Endothelial cell of umbilical vein (primary cell): ENCODE data around the gene ZSCAN25. TPM values are rescaled to one million over a fixed set of nuclear protein-coding genes. Genes with fewer than 3 reads are reported as not detected.

Experiments
- BruUV-seq: library from RNA; stranded (reverse); fragments of 400-500 nt; replicated peaks from 2 replicates; lab custom pipeline; 2021; lab: Mats Ljungman, UMichigan
- CTCF ChIA-PET: fragments of 300-600, 350-600 bp; sonication (Branson Sonifier 250); formaldehyde crosslinking; loops from one replicate; lab custom pipeline; 2021; ENCODE audit warnings: antibody characterized with exemption, inconsistent platforms; lab: Charles Lee
- POLR2A ChIA-PET: fragments of 300-600, 350-600 bp; sonication (Branson Sonifier 250); formaldehyde crosslinking; loops from one replicate; lab custom pipeline; 2021; ENCODE audit warnings: antibody characterized with exemption, inconsistent platforms; lab: Charles Lee
- DNase-seq: peaks from one replicate; pipeline ENCODE4 v3.0.0-alpha.2; 2011; ENCODE audit warnings: low read depth, low spot score
- FAIRE-seq: peaks from 2 replicates; lab custom pipeline; 2011; peaks lifted over from hg19 to GRCh38; lab: Jason Lieb, UNC
- H2AFZ ChIP-seq: 2 replicates; pipeline ENCODE4 v1.6.0; 2012; ENCODE audit warnings: low read depth, low read length, control low read depth, inconsistent platforms
- H3K27ac ChIP-seq: 2 replicates; pipeline ENCODE4 v1.5.1; 2011; ENCODE audit warnings: low read depth, mild to moderate bottlenecking, control low read depth, low read length, moderate library complexity; ENCODE audit not compliant: insufficient read depth
- H3K27me3 ChIP-seq, 2 experiments: 2 replicates each; pipeline versions ENCODE4 v1.6.0 to v1.6.1; 2011; ENCODE audit warnings: low read length in 2 of 2, mixed read lengths in 1 of 2; ENCODE audit not compliant: control insufficient read depth in 2 of 2, insufficient read depth in 2 of 2
- H3K36me3 ChIP-seq, 2 experiments: 2 replicates in 1 of 2; 3 replicates in 1 of 2; pipeline ENCODE4 v1.5.1; 2011; ENCODE audit warnings: low read length in 2 of 2, mild to moderate bottlenecking in 1 of 2, moderate library complexity in 1 of 2; ENCODE audit not compliant: control insufficient read depth in 2 of 2, insufficient read depth in 2 of 2; ENCODE audit errors: extremely low read depth in 1 of 2
- H3K4me1 ChIP-seq: 3 replicates; pipeline ENCODE4 v1.5.1; 2011; ENCODE audit warnings: mild to moderate bottlenecking, low read length; ENCODE audit not compliant: control insufficient read depth, insufficient read depth; ENCODE audit errors: extremely low read depth
- H3K4me2 ChIP-seq: 2 replicates; pipeline ENCODE4 v1.6.1; 2011; ENCODE audit warnings: low read length, control low read depth, mixed read lengths; ENCODE audit not compliant: insufficient read depth
- H3K4me3 ChIP-seq, 3 experiments: fragments of 200-600 bp in 1 of 3; sonication (generic), shearing (Covaris generic) in 1 of 3; replicated peaks in 1 of 3; 2 replicates each; pipeline ENCODE4 v1.5.1; 2011 to 2016; ENCODE audit warnings: control low read depth in 3 of 3, low read length in 3 of 3, mild to moderate bottlenecking in 2 of 3, inconsistent platforms in 1 of 3, low read depth in 1 of 3, moderate library complexity in 1 of 3; ENCODE audit not compliant: insufficient read depth in 1 of 3
- H3K79me2 ChIP-seq: 2 replicates; pipeline ENCODE4 v1.6.0; 2012; ENCODE audit warnings: low read length, inconsistent platforms; ENCODE audit not compliant: control insufficient read depth, insufficient read depth
- H3K9ac ChIP-seq: replicated peaks from 2 replicates; pipeline ENCODE3; 2011; ENCODE audit warnings: low read length, control low read depth; ENCODE audit not compliant: insufficient read depth; ENCODE audit errors: extremely low read depth
- H3K9me1 ChIP-seq: replicated peaks from 3 replicates; pipeline ENCODE4 v1.6.0; 2011; ENCODE audit warnings: mild to moderate bottlenecking, low read length; ENCODE audit not compliant: control insufficient read depth, insufficient read depth; ENCODE audit errors: extremely low read depth
- H3K9me3 ChIP-seq: replicated peaks from 2 replicates; pipeline ENCODE4 v1.5.1; 2012; ENCODE audit warnings: low read length, inconsistent platforms; ENCODE audit not compliant: control insufficient read depth, insufficient read depth
- H4K20me1 ChIP-seq: replicated peaks from 2 replicates; pipeline ENCODE3; 2011; ENCODE audit warnings: mild to moderate bottlenecking, low read length; ENCODE audit not compliant: control insufficient read depth, insufficient read depth; ENCODE audit errors: extremely low read depth
- EZH2 ChIP-seq: IDR thresholded peaks from 2 replicates; pipeline ENCODE4 v1.6.1; 2012; ENCODE audit warnings: borderline replicate concordance, low read depth, mild to moderate bottlenecking, moderate library complexity, low read length, inconsistent platforms; ENCODE audit not compliant: severe bottlenecking
- FOS ChIP-seq: IDR thresholded peaks from 2 replicates; pipeline ENCODE4 v1.6.1; 2011; ENCODE audit warnings: mild to moderate bottlenecking, low read length, moderate library complexity, borderline replicate concordance; ENCODE audit not compliant: insufficient read depth
- GATA2 ChIP-seq: IDR thresholded peaks from 2 replicates; pipeline ENCODE4 v1.7.0; 2011; ENCODE audit warnings: low read depth, mild to moderate bottlenecking, moderate library complexity, mixed read lengths, low read length; ENCODE audit not compliant: insufficient read length, insufficient read depth
- JUN ChIP-seq: IDR thresholded peaks from 2 replicates; pipeline ENCODE4 v1.6.1; 2011; ENCODE audit warnings: borderline replicate concordance, low read depth; ENCODE audit not compliant: insufficient read length, insufficient read depth
- MYC ChIP-seq: IDR thresholded peaks from one replicate; pipeline ENCODE4 v1.6.1; 2011; ENCODE audit warnings: mild to moderate bottlenecking, low read depth, low read length
- POLR2A ChIP-seq: IDR thresholded peaks from 2 replicates; pipeline ENCODE4 v1.6.1; 2012; ENCODE audit warnings: low read depth, mild to moderate bottlenecking, control low read depth, low read length
- POLR2AphosphoS5 ChIP-seq: IDR thresholded peaks from 2 replicates; pipeline ENCODE4 v1.6.1; 2012; ENCODE audit warnings: low read depth, mild to moderate bottlenecking, control low read depth, low read length, moderate library complexity; ENCODE audit not compliant: insufficient read depth
- dilution Hi-C: fragments of 300-500 bp; cut with MboI; formaldehyde crosslinking; loops from one replicate; pipeline ENCODE4 v1.15.0; 2019; ENCODE audit warnings: low sequenced_read_pairs; ENCODE audit not compliant: extremely low pct_ligation_motif_present
- intact Hi-C: fragments of 100-400 bp; cut with micrococcal nuclease; formaldehyde crosslinking; loops from one replicate; pipeline ENCODE4 v1.10.0; 2022
- polyA plus RNA-seq, 4 experiments: library from polyadenylated mRNA; depleted of rRNA in 3 of 4; stranded (reverse) in 3 of 4; unstranded in 1 of 4; fragments of >200 nt; gene quantifications; 2 replicates each; pipeline versions ENCODE4 v1.2.1 to v1.2.3, GENCODE V29; 2011 to 2012; ENCODE audit warnings: missing spikeins in 1 of 4
- total RNA-seq: library from RNA; stranded (reverse); gene quantifications from 2 replicates; pipeline ENCODE4 v1.2.3, GENCODE V29; 2021
- TF ChIP-seq, protein P1 (sequence below): IDR thresholded peaks from 2 replicates; pipeline ENCODE4 v1.6.1; 2011; ENCODE audit not compliant: insufficient read depth, insufficient read length
- TF ChIP-seq, protein P2 (sequence below), 2 donors: IDR thresholded peaks; 1 replicate in 1 of 2; 2 replicates in 1 of 2; pipeline ENCODE4 v1.5.1; 2011; ENCODE audit warnings: low read length in 2 of 2, mild to moderate bottlenecking in 2 of 2, moderate library complexity in 2 of 2, control low read depth in 1 of 2, inconsistent platforms in 1 of 2, low read depth in 1 of 2; ENCODE audit not compliant: insufficient read depth in 1 of 2; ENCODE audit errors: extremely low read depth in 1 of 2

Gene ZSCAN25
- total and polyA plus RNA-seq, 2 donors (not counting 3 experiments of a cell fraction or from before 2014, with no cell fraction given), result 8.9 to 13.8 TPM

DNA sequence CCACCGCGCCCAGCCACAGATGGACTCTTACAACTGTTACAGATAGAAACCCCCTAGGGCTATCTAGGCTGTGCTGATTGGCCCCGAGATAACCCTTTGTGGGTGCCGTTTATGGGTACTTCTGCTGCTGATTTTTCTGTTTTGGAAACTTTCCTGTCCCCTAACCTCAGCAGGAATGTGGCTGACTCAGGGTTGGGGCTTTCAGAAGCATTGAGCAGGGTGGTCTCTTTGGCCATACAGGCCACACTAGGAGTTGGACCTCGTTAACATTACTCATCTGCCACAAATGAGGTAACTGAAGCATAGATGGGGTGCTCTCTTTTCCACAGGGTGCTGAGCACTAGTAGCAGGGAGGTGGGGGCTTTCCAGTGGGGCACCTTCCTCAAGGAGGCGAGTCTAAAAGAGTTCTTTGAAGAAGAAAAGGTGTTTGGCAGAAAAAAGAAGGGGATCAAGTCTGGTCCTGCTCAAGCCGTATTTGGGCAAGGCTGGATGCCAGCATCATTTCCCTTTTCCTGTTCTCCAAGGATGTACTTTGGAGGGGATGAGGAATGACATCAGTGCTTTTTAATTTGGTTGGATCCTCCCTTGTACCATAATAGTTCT is 6.4 kb downstream of the ZSCAN25 start:
- Histone ChIP-seq H3K4me3 (no peak overlapping the region), H3K9ac (no peak overlapping the region), H2AFZ (no peak overlapping the region), H3K4me2 (no peak overlapping the region), H3K79me2 (no peaks in the 10 kb centered on the region), H3K27ac (no peak overlapping the region), H4K20me1 (no peaks in the 10 kb centered on the region), H3K36me3 (peaks cover 24 to 59% of the 10 kb centered on the region in 2 experiments), H3K9me1 (no peaks in the 10 kb centered on the region), H3K27me3 (no peaks in the 10 kb centered on the region), H3K4me1 (no peaks in the 10 kb centered on the region), H3K9me3 (no peaks in the 10 kb centered on the region)
- no TSS peak for BruUV-seq
- intact Hi-C loops, result no loop called here
- FAIRE-seq (no peak), DNase-seq (no peak)
- POLR2A ChIA-PET, result no interaction called here
- CTCF ChIA-PET, result no interaction called here
- TF ChIP-seq POLR2AphosphoS5 (no peak), JUN (no peak), MYC (no peak), POLR2A (no peak), FOS (no peak), GATA2 (no peak), EZH2 (no peak)
- TF ChIP-seq, protein P1, sequence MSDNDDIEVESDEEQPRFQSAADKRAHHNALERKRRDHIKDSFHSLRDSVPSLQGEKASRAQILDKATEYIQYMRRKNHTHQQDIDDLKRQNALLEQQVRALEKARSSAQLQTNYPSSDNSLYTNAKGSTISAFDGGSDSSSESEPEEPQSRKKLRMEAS, result no peak
- TF ChIP-seq, protein P2, sequence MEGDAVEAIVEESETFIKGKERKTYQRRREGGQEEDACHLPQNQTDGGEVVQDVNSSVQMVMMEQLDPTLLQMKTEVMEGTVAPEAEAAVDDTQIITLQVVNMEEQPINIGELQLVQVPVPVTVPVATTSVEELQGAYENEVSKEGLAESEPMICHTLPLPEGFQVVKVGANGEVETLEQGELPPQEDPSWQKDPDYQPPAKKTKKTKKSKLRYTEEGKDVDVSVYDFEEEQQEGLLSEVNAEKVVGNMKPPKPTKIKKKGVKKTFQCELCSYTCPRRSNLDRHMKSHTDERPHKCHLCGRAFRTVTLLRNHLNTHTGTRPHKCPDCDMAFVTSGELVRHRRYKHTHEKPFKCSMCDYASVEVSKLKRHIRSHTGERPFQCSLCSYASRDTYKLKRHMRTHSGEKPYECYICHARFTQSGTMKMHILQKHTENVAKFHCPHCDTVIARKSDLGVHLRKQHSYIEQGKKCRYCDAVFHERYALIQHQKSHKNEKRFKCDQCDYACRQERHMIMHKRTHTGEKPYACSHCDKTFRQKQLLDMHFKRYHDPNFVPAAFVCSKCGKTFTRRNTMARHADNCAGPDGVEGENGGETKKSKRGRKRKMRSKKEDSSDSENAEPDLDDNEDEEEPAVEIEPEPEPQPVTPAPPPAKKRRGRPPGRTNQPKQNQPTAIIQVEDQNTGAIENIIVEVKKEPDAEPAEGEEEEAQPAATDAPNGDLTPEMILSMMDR (IDR thresholded peaks at IDR 0.05; ENCODE audit: extremely low read depth in 1 of 2, insufficient read depth in 1 of 2, low read depth in 1 of 2, low read length in 2 of 2), result no peak
- dilution Hi-C loops, result no loop called here
